KOPT-K1 (cell line): ENCODE data around the gene FCAMR.

Experiments
- H3K27ac ChIP-seq: fragments of 200-600 bp; sonication (generic); 2 replicates; pipeline ENCODE4 v1.5.1; 2016; ENCODE audit warnings: antibody characterized with exemption, mild to moderate bottlenecking, low read depth, low read length; ENCODE audit not compliant: poor library complexity, severe bottlenecking
- H3K36me3 ChIP-seq: fragments of 200-600 bp; sonication (generic); 2 replicates; pipeline ENCODE4 v1.5.1; 2017; ENCODE audit warnings: antibody characterized with exemption, mild to moderate bottlenecking, low read length, moderate library complexity; ENCODE audit not compliant: insufficient read depth
- H3K9me3 ChIP-seq: fragments of 200-600 bp; sonication (generic); 2 replicates; pipeline ENCODE4 v1.5.1; 2017; ENCODE audit warnings: antibody characterized with exemption, low read length, mild to moderate bottlenecking; ENCODE audit not compliant: insufficient read depth, poor library complexity, severe bottlenecking

Gene FCAMR

GRCh38 chr1:206970446-206970845 lies at the start of gene FCAMR:
Gene FCAMR (minus strand): TSS chr1:206970460. CDS start chr1:206970125, 335 bp downstream.
- H3K27ac ChIP-seq, result no peak within 1 kb of the TSS

GRCh38 chr1:207019661-207020060 lies 49.4 kb upstream of the FCAMR start:
- Histone ChIP-seq H3K27ac (no peak overlapping the region), H3K36me3 (no peaks in the 10 kb centered on the region), H3K9me3 (no peaks in the 10 kb centered on the region)

More at GRCh38 chr1:206970446-206970845, at the start of gene FCAMR:
- H3K36me3 ChIP-seq, result no peaks in the 10 kb centered on the region
- no peaks in the 10 kb centered on the region for H3K9me3 ChIP-seq

- H3K27ac ChIP-seq, result no peak overlapping the region
- no peaks in the 10 kb centered on the region for H3K9me3 ChIP-seq
- H3K36me3 ChIP-seq, result no peaks in the 10 kb centered on the region
These were observed 48.9 kb upstream of the FCAMR start for GRCh38 chr1:207019161-207019560.

- Histone ChIP-seq H3K36me3 (no peaks in the 10 kb centered on the region), H3K27ac (no peak overlapping the region), H3K9me3 (no peaks in the 10 kb centered on the region)
These were observed 48.4 kb upstream of the FCAMR start for GRCh38 chr1:207018707-207019106.

- H3K36me3 ChIP-seq, result no peaks in the 10 kb centered on the region
- H3K27ac ChIP-seq, result no peak overlapping the region
- H3K9me3 ChIP-seq, result no peaks in the 10 kb centered on the region
These were observed 47.6 kb upstream of the FCAMR start for GRCh38 chr1:207017615-207018559.

- no peaks in the 10 kb centered on the region for H3K9me3 ChIP-seq
- H3K27ac ChIP-seq, result no peak overlapping the region
- H3K36me3 ChIP-seq, result no peaks in the 10 kb centered on the region
These were observed 45.5 kb upstream of the FCAMR start for GRCh38 chr1:207015791-207016190.

GRCh38 chr1:207014728-207015127 lies 44.5 kb upstream of the FCAMR start:
- Histone ChIP-seq H3K36me3 (no peaks in the 10 kb centered on the region), H3K9me3 (no peaks in the 10 kb centered on the region), H3K27ac (no peak overlapping the region)

- Histone ChIP-seq H3K36me3 (no peaks in the 10 kb centered on the region), H3K9me3 (no peaks in the 10 kb centered on the region), H3K27ac (no peak overlapping the region)
These were observed 43.2 kb upstream of the FCAMR start for GRCh38 chr1:207013321-207014085.

GRCh38 chr1:207010726-207011125 lies 40.5 kb upstream of the FCAMR start:
- Histone ChIP-seq H3K9me3 (no peaks in the 10 kb centered on the region), H3K27ac (no peak overlapping the region), H3K36me3 (no peaks in the 10 kb centered on the region)

GRCh38 chr1:207009945-207010344 lies 39.7 kb upstream of the FCAMR start:
- H3K36me3 ChIP-seq, result no peaks in the 10 kb centered on the region
- H3K9me3 ChIP-seq, result no peaks in the 10 kb centered on the region
- H3K27ac ChIP-seq, result no peak overlapping the region

- no peaks in the 10 kb centered on the region for H3K9me3 ChIP-seq
- no peaks in the 10 kb centered on the region for H3K36me3 ChIP-seq
- no peak overlapping the region for H3K27ac ChIP-seq
These were observed 39.1 kb upstream of the FCAMR start for GRCh38 chr1:207009182-207009850.

GRCh38 chr1:207007352-207008033 lies 37.2 kb upstream of the FCAMR start:
- Histone ChIP-seq H3K9me3 (no peaks in the 10 kb centered on the region), H3K27ac (no peak overlapping the region), H3K36me3 (no peaks in the 10 kb centered on the region)

GRCh38 chr1:207006914-207007313 lies 36.7 kb upstream of the FCAMR start:
- Histone ChIP-seq H3K27ac (no peak overlapping the region), H3K36me3 (no peaks in the 10 kb centered on the region)

GRCh38 chr1:207006083-207006482 lies 35.8 kb upstream of the FCAMR start:
- Histone ChIP-seq H3K9me3 (no peaks in the 10 kb centered on the region), H3K27ac (no peak overlapping the region), H3K36me3 (no peaks in the 10 kb centered on the region)

More at GRCh38 chr1:207006914-207007313, 36.7 kb upstream of the FCAMR start:
- no peaks in the 10 kb centered on the region for H3K9me3 ChIP-seq
